ENCODE data around the gene DNAJB13. TPM values are rescaled to one million over a fixed set of nuclear protein-coding genes. Genes with fewer than 3 reads are reported as not detected.

DNAJB13 gene
- total RNA-seq, 1 donor from 2014 or later: 1.0 TPM

GRCh38 chr11:73940801-73941570, 9.8 kb upstream of the DNAJB13 start:
- H3K36me3 Mint-ChIP-seq (ENCODE audit: low read depth): no peaks in the 10 kb centered on the region
- H3K27ac Mint-ChIP-seq: no peak overlapping the region
- intact Hi-C loops (cut with micrococcal nuclease): no loop called here

GRCh38 chr11:73942010-73942409, 8.8 kb upstream of the DNAJB13 start:
- intact Hi-C loops (cut with micrococcal nuclease): no loop called here
- H3K9me3 Mint-ChIP-seq: no peaks in the 10 kb centered on the region
- DNase-seq: no peak
- H3K27ac Mint-ChIP-seq: no peak overlapping the region
- H3K36me3 Mint-ChIP-seq (ENCODE audit: low read depth): no peaks in the 10 kb centered on the region
- H3K4me3 Mint-ChIP-seq: no peak overlapping the region
- no peaks in the 10 kb centered on the region for H3K4me1 Mint-ChIP-seq
- H3K27me3 Mint-ChIP-seq: no peaks in the 10 kb centered on the region

More at GRCh38 chr11:73940801-73941570, 9.8 kb upstream of the DNAJB13 start:
- no peaks in the 10 kb centered on the region for H3K27me3 Mint-ChIP-seq
- H3K4me3 Mint-ChIP-seq: no peak overlapping the region
- H3K9me3 Mint-ChIP-seq: no peaks in the 10 kb centered on the region
- H3K4me1 Mint-ChIP-seq: no peaks in the 10 kb centered on the region
- no peak for DNase-seq

- H3K4me3 Mint-ChIP-seq: no peak overlapping the region
- no peaks in the 10 kb centered on the region for H3K36me3 Mint-ChIP-seq (ENCODE audit: low read depth)
- H3K4me1 Mint-ChIP-seq: no peaks in the 10 kb centered on the region
- no peak for DNase-seq
- H3K27me3 Mint-ChIP-seq: no peaks in the 10 kb centered on the region
- intact Hi-C loops (cut with micrococcal nuclease): no loop called here
- no peak overlapping the region for H3K27ac Mint-ChIP-seq
- H3K9me3 Mint-ChIP-seq: no peaks in the 10 kb centered on the region
Measured at GRCh38 chr11:73944085-73944484, 6.7 kb upstream of the DNAJB13 start.

GRCh38 chr11:73944901-73945300, 5.9 kb upstream of the DNAJB13 start:
- H3K4me1 Mint-ChIP-seq: no peaks in the 10 kb centered on the region
- H3K9me3 Mint-ChIP-seq: no peaks in the 10 kb centered on the region
- no peak overlapping the region for H3K27ac Mint-ChIP-seq
- no peaks in the 10 kb centered on the region for H3K36me3 Mint-ChIP-seq (ENCODE audit: low read depth)
- no peak for DNase-seq
- intact Hi-C loops (cut with micrococcal nuclease): no loop called here
- no peaks in the 10 kb centered on the region for H3K27me3 Mint-ChIP-seq
- H3K4me3 Mint-ChIP-seq: no peak overlapping the region

GRCh38 chr11:73945396-73945795, 5.4 kb upstream of the DNAJB13 start:
- Mint-ChIP-seq H3K4me1 (no peaks in the 10 kb centered on the region), H3K9me3 (no peaks in the 10 kb centered on the region), H3K36me3 (ENCODE audit: low read depth) (no peaks in the 10 kb centered on the region), H3K27me3 (no peaks in the 10 kb centered on the region), H3K27ac (no peak overlapping the region), H3K4me3 (no peak overlapping the region)
- no peak for DNase-seq
- intact Hi-C loops (cut with micrococcal nuclease): no loop called here

GRCh38 chr11:73946798-73947458, 3.9 kb upstream of the DNAJB13 start:
- H3K9me3 Mint-ChIP-seq: no peaks in the 10 kb centered on the region

GRCh38 chr11:73949246-73949645, 1.6 kb upstream of the DNAJB13 start:
- Mint-ChIP-seq H3K4me1 (no peaks in the 10 kb centered on the region), H3K27ac (no peak overlapping the region), H3K36me3 (ENCODE audit: low read depth) (no peaks in the 10 kb centered on the region), H3K4me3 (no peak overlapping the region), H3K9me3 (no peaks in the 10 kb centered on the region), H3K27me3 (no peaks in the 10 kb centered on the region)
- intact Hi-C loops (cut with micrococcal nuclease): no loop called here
- DNase-seq: no peak

More at GRCh38 chr11:73946798-73947458, 3.9 kb upstream of the DNAJB13 start:
- H3K27me3 Mint-ChIP-seq: no peaks in the 10 kb centered on the region
- no peak for DNase-seq
- H3K4me3 Mint-ChIP-seq: no peak overlapping the region
- no peaks in the 10 kb centered on the region for H3K4me1 Mint-ChIP-seq
- H3K27ac Mint-ChIP-seq: no peak overlapping the region
- intact Hi-C loops (cut with micrococcal nuclease): no loop called here
- no peaks in the 10 kb centered on the region for H3K36me3 Mint-ChIP-seq (ENCODE audit: low read depth)

GRCh38 chr11:73949912-73950311, 914 bp upstream of the DNAJB13 start:
- DNase-seq: no peak
- intact Hi-C loops (cut with micrococcal nuclease): no loop called here
- Mint-ChIP-seq H3K27ac (no peak overlapping the region), H3K27me3 (no peaks in the 10 kb centered on the region), H3K36me3 (ENCODE audit: low read depth) (no peaks in the 10 kb centered on the region), H3K4me1 (no peaks in the 10 kb centered on the region), H3K9me3 (no peaks in the 10 kb centered on the region), H3K4me3 (no peak overlapping the region)

- no peaks in the 10 kb centered on the region for H3K4me1 Mint-ChIP-seq
- H3K27ac Mint-ChIP-seq: no peak overlapping the region
- intact Hi-C loops (cut with micrococcal nuclease): no loop called here
- H3K9me3 Mint-ChIP-seq: no peaks in the 10 kb centered on the region
- peaks cover 4% of the 10 kb centered on the region for H3K27me3 Mint-ChIP-seq
- no peaks in the 10 kb centered on the region for H3K36me3 Mint-ChIP-seq (ENCODE audit: low read depth)
- no peak overlapping the region for H3K4me3 Mint-ChIP-seq
- no peak for DNase-seq
Measured at GRCh38 chr11:73951797-73952196, 971 bp downstream of the DNAJB13 start.

- no peak for DNase-seq
- Mint-ChIP-seq H3K4me1 (peaks cover 3% of the 10 kb centered on the region), H3K36me3 (ENCODE audit: low read depth) (no peaks in the 10 kb centered on the region), H3K4me3 (no peak overlapping the region), H3K27ac (no peak overlapping the region), H3K9me3 (no peaks in the 10 kb centered on the region), H3K27me3 (peaks cover 9% of the 10 kb centered on the region)
- intact Hi-C loops (cut with micrococcal nuclease): no loop called here
Measured at GRCh38 chr11:73956876-73957653, 6.2 kb downstream of the DNAJB13 start.

GRCh38 chr11:73957654-73958361, 7.0 kb downstream of the DNAJB13 start:
- H3K4me1 Mint-ChIP-seq: peaks cover 4% of the 10 kb centered on the region
- DNase-seq: no peak
- no peak overlapping the region for H3K27ac Mint-ChIP-seq
- intact Hi-C loops (cut with micrococcal nuclease): no loop called here
- H3K4me3 Mint-ChIP-seq: no peak overlapping the region
- no peaks in the 10 kb centered on the region for H3K36me3 Mint-ChIP-seq (ENCODE audit: low read depth)
- H3K27me3 Mint-ChIP-seq: peaks cover 9% of the 10 kb centered on the region
- no peaks in the 10 kb centered on the region for H3K9me3 Mint-ChIP-seq

- H3K4me3 Mint-ChIP-seq: no peak overlapping the region
- DNase-seq: no peak
- no peak overlapping the region for H3K27ac Mint-ChIP-seq
- no peaks in the 10 kb centered on the region for H3K36me3 Mint-ChIP-seq (ENCODE audit: low read depth)
- no peaks in the 10 kb centered on the region for H3K9me3 Mint-ChIP-seq
- intact Hi-C loops (cut with micrococcal nuclease): no loop called here
- H3K27me3 Mint-ChIP-seq: peaks cover 9% of the 10 kb centered on the region
- H3K4me1 Mint-ChIP-seq: peaks cover 4% of the 10 kb centered on the region
Measured at GRCh38 chr11:73958521-73959141, 7.8 kb downstream of the DNAJB13 start.

GRCh38 chr11:73961321-73961720, 10.5 kb downstream of the DNAJB13 start:
- DNase-seq: no peak
- peaks cover 5% of the 10 kb centered on the region for H3K27me3 Mint-ChIP-seq
- no peak overlapping the region for H3K4me3 Mint-ChIP-seq
- H3K27ac Mint-ChIP-seq: no peak overlapping the region
- no peaks in the 10 kb centered on the region for H3K9me3 Mint-ChIP-seq
- H3K4me1 Mint-ChIP-seq: peaks cover 13% of the 10 kb centered on the region
- no peaks in the 10 kb centered on the region for H3K36me3 Mint-ChIP-seq (ENCODE audit: low read depth)
- intact Hi-C loops (cut with micrococcal nuclease): loop anchor here (5.0 to 10.0 kb wide), 2 partner anchors 273 to 296 kb away; no protein-coding TSS in a partner anchor

All from activated CD4-positive, alpha-beta T cell treated with anti-CD3 and anti-CD28 coated beads, Interleukin-2, amount 10 ng/mL, durations not matched to agents 24 days and 14 days (primary cell).